Activated CD8-positive, alpha-beta memory T cell treated with anti-CD3 and anti-CD28 coated beads, Interleukin-2, amount 10 ng/mL, durations not matched to agents 7 days and 5 days (primary cell): Measurements from ENCODE around the gene ABTB2. TPM values are rescaled to one million over a fixed set of nuclear protein-coding genes. Genes with fewer than 3 reads are reported as not detected.

ENCODE experiments used
- ATAC-seq: fragments of 150-1000 bp; cut with Tn5 transposase; one replicate; pipeline ENCODE4 v1.10.0; 2021; ENCODE audit warnings: moderate library complexity
- CTCF ChIA-PET: fragments of 350-600 bp; sonication (Branson Sonifier 250); formaldehyde crosslinking; loops from one replicate; lab custom pipeline; 2021; ENCODE audit warnings: antibody characterized with exemption; lab: Charles Lee
- DNase-seq: peaks from one replicate; pipeline ENCODE4 v3.0.0-alpha.2; 2020
- H3K27ac Mint-ChIP-seq: one replicate; pipeline ENCODE4 v1.8.0; 2021; ENCODE audit warnings: mild to moderate bottlenecking, mixed read lengths
- H3K27me3 Mint-ChIP-seq: one replicate; pipeline ENCODE4 v1.8.0; 2021; ENCODE audit warnings: mixed read lengths
- H3K36me3 Mint-ChIP-seq: one replicate; pipeline ENCODE4 v1.8.0; 2021; ENCODE audit warnings: mild to moderate bottlenecking, mixed read lengths
- H3K4me1 Mint-ChIP-seq: one replicate; pipeline ENCODE4 v1.8.0; 2021; ENCODE audit warnings: mixed read lengths
- H3K4me3 Mint-ChIP-seq: one replicate; pipeline ENCODE4 v1.8.0; 2021; ENCODE audit warnings: mild to moderate bottlenecking, moderate library complexity, mixed read lengths
- H3K9me3 Mint-ChIP-seq: one replicate; pipeline ENCODE4 v1.8.0; 2022; ENCODE audit warnings: low read depth, mixed read lengths
- total RNA-seq, 2 experiments: library from RNA; stranded (reverse); gene quantifications; one replicate each; pipeline ENCODE4 v1.2.3, GENCODE V29; 2021

The ABTB2 gene
- total RNA-seq, 2 experiments from 2014 or later, result 3.8 to 16.8 TPM

- DNase-seq (no peak), ATAC-seq (no peak)
- no peak overlapping the region for H3K27ac Mint-ChIP-seq
- no peak overlapping the region for H3K4me3 Mint-ChIP-seq
- no peaks in the 10 kb centered on the region for H3K4me1 Mint-ChIP-seq
- CTCF ChIA-PET, result no interaction called here
- H3K36me3 Mint-ChIP-seq, result no peaks in the 10 kb centered on the region
- no peaks in the 10 kb centered on the region for H3K9me3 Mint-ChIP-seq
- peaks cover 3% of the 10 kb centered on the region for H3K27me3 Mint-ChIP-seq
Observed at GRCh38 chr11:34284156-34284555, 73.7 kb downstream of the ABTB2 start.

- CTCF ChIA-PET, result interaction anchor here (1.4 kb wide), 1 partner anchor 106 kb away, joined by 4 read pairs; no protein-coding TSS in a partner anchor
- H3K27ac Mint-ChIP-seq, result no peak overlapping the region
- H3K36me3 Mint-ChIP-seq, result no peaks in the 10 kb centered on the region
- H3K27me3 Mint-ChIP-seq, result no peaks in the 10 kb centered on the region
- DNase-seq, result no peak
- H3K4me3 Mint-ChIP-seq, result no peak overlapping the region
- no peak for ATAC-seq
- no peaks in the 10 kb centered on the region for H3K4me1 Mint-ChIP-seq
- no peaks in the 10 kb centered on the region for H3K9me3 Mint-ChIP-seq
Observed at GRCh38 chr11:34280945-34281872, 76.6 kb downstream of the ABTB2 start.

GRCh38 chr11:34278693-34279297 lies 79.0 kb downstream of the ABTB2 start:
- CTCF ChIA-PET, result no interaction called here

GRCh38 chr11:34278175-34278574 lies 79.6 kb downstream of the ABTB2 start:
- Mint-ChIP-seq H3K4me3 (no peak overlapping the region), H3K27me3 (no peaks in the 10 kb centered on the region), H3K9me3 (no peaks in the 10 kb centered on the region), H3K4me1 (peaks cover 1% of the 10 kb centered on the region), H3K27ac (no peak overlapping the region), H3K36me3 (no peaks in the 10 kb centered on the region)
- no peak for ATAC-seq
- no peak for DNase-seq
- CTCF ChIA-PET, result no interaction called here

More at GRCh38 chr11:34278693-34279297, 79.0 kb downstream of the ABTB2 start:
- DNase-seq (no peak), ATAC-seq (no peak)
- H3K27me3 Mint-ChIP-seq, result no peaks in the 10 kb centered on the region
- no peak overlapping the region for H3K4me3 Mint-ChIP-seq
- H3K27ac Mint-ChIP-seq, result no peak overlapping the region
- no peaks in the 10 kb centered on the region for H3K36me3 Mint-ChIP-seq
- peaks cover 1% of the 10 kb centered on the region for H3K4me1 Mint-ChIP-seq
- no peaks in the 10 kb centered on the region for H3K9me3 Mint-ChIP-seq

GRCh38 chr11:34277171-34277570 lies 80.6 kb downstream of the ABTB2 start:
- H3K27me3 Mint-ChIP-seq, result no peaks in the 10 kb centered on the region
- no peaks in the 10 kb centered on the region for H3K36me3 Mint-ChIP-seq
- peaks cover 1% of the 10 kb centered on the region for H3K4me1 Mint-ChIP-seq
- CTCF ChIA-PET, result no interaction called here
- DNase-seq (no peak), ATAC-seq (no peak)
- no peak overlapping the region for H3K4me3 Mint-ChIP-seq
- H3K9me3 Mint-ChIP-seq, result no peaks in the 10 kb centered on the region
- H3K27ac Mint-ChIP-seq, result no peak overlapping the region

GRCh38 chr11:34276352-34276864 lies 81.4 kb downstream of the ABTB2 start:
- Mint-ChIP-seq H3K27ac (no peak overlapping the region), H3K36me3 (no peaks in the 10 kb centered on the region), H3K4me1 (peaks cover 1% of the 10 kb centered on the region), H3K27me3 (no peaks in the 10 kb centered on the region), H3K9me3 (no peaks in the 10 kb centered on the region), H3K4me3 (no peak overlapping the region)
- no peak for DNase-seq
- CTCF ChIA-PET, result interaction anchor here (0.9 kb wide), 1 partner anchor 101 kb away, joined by 3 read pairs; no protein-coding TSS in a partner anchor
- no peak for ATAC-seq

GRCh38 chr11:34275486-34275885 lies 82.3 kb downstream of the ABTB2 start:
- DNase-seq, result no peak
- Mint-ChIP-seq H3K4me1 (peaks cover 1% of the 10 kb centered on the region), H3K4me3 (no peak overlapping the region), H3K27ac (no peak overlapping the region), H3K36me3 (no peaks in the 10 kb centered on the region), H3K27me3 (peaks cover 4% of the 10 kb centered on the region), H3K9me3 (no peaks in the 10 kb centered on the region)
- CTCF ChIA-PET, result interaction anchor here (1.9 kb wide), 1 partner anchor 101 kb away, joined by 4 read pairs; no protein-coding TSS in a partner anchor
- ATAC-seq, result no peak

- Mint-ChIP-seq H3K27me3 (peaks cover 4% of the 10 kb centered on the region), H3K4me3 (no peak overlapping the region), H3K27ac (no peak overlapping the region), H3K4me1 (peaks cover 1% of the 10 kb centered on the region), H3K9me3 (no peaks in the 10 kb centered on the region), H3K36me3 (no peaks in the 10 kb centered on the region)
- ATAC-seq (no peak), DNase-seq (no peak)
- CTCF ChIA-PET, result interaction anchor here (1.9 kb wide), 1 partner anchor 100 kb away, joined by 4 read pairs; no protein-coding TSS in a partner anchor
Observed at GRCh38 chr11:34274712-34275398, 83.0 kb downstream of the ABTB2 start.

GRCh38 chr11:34273099-34273498 lies 84.7 kb downstream of the ABTB2 start:
- CTCF ChIA-PET, result no interaction called here

GRCh38 chr11:34271727-34272126 lies 86.1 kb downstream of the ABTB2 start:
- Mint-ChIP-seq H3K4me1 (peaks cover 4% of the 10 kb centered on the region), H3K36me3 (no peaks in the 10 kb centered on the region), H3K9me3 (no peaks in the 10 kb centered on the region), H3K27ac (no peak overlapping the region), H3K27me3 (peaks cover 13% of the 10 kb centered on the region), H3K4me3 (no peak overlapping the region)
- CTCF ChIA-PET, result no interaction called here
- ATAC-seq, result no peak
- DNase-seq, result no peak

More at GRCh38 chr11:34273099-34273498, 84.7 kb downstream of the ABTB2 start:
- DNase-seq (no peak), ATAC-seq (no peak)
- H3K36me3 Mint-ChIP-seq, result no peaks in the 10 kb centered on the region
- H3K4me1 Mint-ChIP-seq, result peaks cover 4% of the 10 kb centered on the region
- no peak overlapping the region for H3K27ac Mint-ChIP-seq
- no peaks in the 10 kb centered on the region for H3K9me3 Mint-ChIP-seq
- H3K4me3 Mint-ChIP-seq, result no peak overlapping the region
- H3K27me3 Mint-ChIP-seq, result peaks cover 5% of the 10 kb centered on the region

- peaks cover 13% of the 10 kb centered on the region for H3K27me3 Mint-ChIP-seq
- no peak overlapping the region for H3K27ac Mint-ChIP-seq
- H3K4me1 Mint-ChIP-seq, result peaks cover 3% of the 10 kb centered on the region
- no peak overlapping the region for H3K4me3 Mint-ChIP-seq
- DNase-seq (no peak), ATAC-seq (no peak)
- no peaks in the 10 kb centered on the region for H3K36me3 Mint-ChIP-seq
- CTCF ChIA-PET, result no interaction called here
- H3K9me3 Mint-ChIP-seq, result no peaks in the 10 kb centered on the region
Observed at GRCh38 chr11:34270711-34271110, 87.1 kb downstream of the ABTB2 start.

GRCh38 chr11:34269694-34270245 lies 88.0 kb downstream of the ABTB2 start:
- H3K27ac Mint-ChIP-seq, result no peak overlapping the region
- CTCF ChIA-PET, result no interaction called here

More at GRCh38 chr11:34269694-34270245, 88.0 kb downstream of the ABTB2 start:
- Mint-ChIP-seq H3K36me3 (no peaks in the 10 kb centered on the region), H3K9me3 (no peaks in the 10 kb centered on the region), H3K4me1 (peaks cover 3% of the 10 kb centered on the region), H3K27me3 (peaks cover 13% of the 10 kb centered on the region), H3K4me3 (no peak overlapping the region)
- no peak for ATAC-seq
- DNase-seq, result no peak
